CD4-positive, CD25-positive, alpha-beta regulatory T cell (primary cell): Measurements from ENCODE around the gene NEURL1B. TPM values are rescaled to one million over a fixed set of nuclear protein-coding genes. Genes with fewer than 3 reads are reported as not detected.

Experiments
- ATAC-seq, 2 donors: fragments of 150-1000 bp; cut with Tn5 transposase; one replicate each; pipeline ENCODE4 v1.10.0; 2021; ENCODE audit warnings: low read depth in 2 of 2, moderate number of reproducible peaks in 2 of 2, moderate library complexity in 1 of 2
- DNase-seq, 3 donors: peaks; one replicate each; pipeline versions ENCODE4 v3.0.0 to v3.0.0-alpha.2; 2012 to 2022; ENCODE audit warnings: mixed read lengths in 1 of 3
- H3K27ac ChIP-seq: one replicate; pipeline ENCODE4 v1.7.0; 2013; ENCODE audit warnings: mild to moderate bottlenecking, low read length; ENCODE audit not compliant: insufficient read depth, poor library complexity, severe bottlenecking
- H3K27me3 ChIP-seq: one replicate; pipeline ENCODE4 v1.7.0; 2013; ENCODE audit warnings: low read length; ENCODE audit not compliant: control insufficient read depth, insufficient read depth
- H3K36me3 ChIP-seq: one replicate; pipeline ENCODE4 v1.7.0; 2013; ENCODE audit warnings: mild to moderate bottlenecking, low read length, moderate library complexity; ENCODE audit not compliant: control insufficient read depth, insufficient read depth
- H3K4me1 ChIP-seq: 2 replicates; pipeline ENCODE4 v1.7.0; 2013; ENCODE audit warnings: mild to moderate bottlenecking, low read length; ENCODE audit not compliant: insufficient read depth, control insufficient read depth, poor library complexity, severe bottlenecking
- H3K4me3 ChIP-seq: one replicate; pipeline ENCODE4 v1.7.0; 2013; ENCODE audit warnings: low read depth, mild to moderate bottlenecking, low read length, moderate library complexity
- H3K9me3 ChIP-seq, 2 experiments: 1 replicate in 1 of 2; 2 replicates in 1 of 2; pipeline ENCODE4 v1.7.0; 2013; ENCODE audit warnings: low read length in 2 of 2, mild to moderate bottlenecking in 1 of 2, moderate library complexity in 1 of 2; ENCODE audit not compliant: control insufficient read depth in 2 of 2
- H3K27ac Mint-ChIP-seq, 3 donors: one replicate each; pipeline ENCODE4 v1.8.0; 2020 to 2022; ENCODE audit warnings: mild to moderate bottlenecking in 3 of 3, mixed read lengths in 3 of 3, moderate library complexity in 2 of 3
- H3K27me3 Mint-ChIP-seq: one replicate; pipeline ENCODE4 v1.8.0; 2022; ENCODE audit warnings: mild to moderate bottlenecking, mixed read lengths
- H3K36me3 Mint-ChIP-seq: one replicate; pipeline ENCODE4 v1.8.0; 2020; ENCODE audit warnings: mixed read lengths
- H3K4me1 Mint-ChIP-seq, 4 donors: one replicate each; pipeline ENCODE4 v1.8.0; 2020 to 2022; ENCODE audit warnings: mixed read lengths in 4 of 4, mild to moderate bottlenecking in 1 of 4
- H3K4me3 Mint-ChIP-seq, 4 donors: one replicate each; pipeline ENCODE4 v1.8.0; 2020 to 2022; ENCODE audit warnings: mild to moderate bottlenecking in 4 of 4, mixed read lengths in 4 of 4, moderate library complexity in 3 of 4
- H3K9me3 Mint-ChIP-seq, 7 donors: one replicate each; pipeline ENCODE4 v1.8.0; 2020 to 2022; ENCODE audit warnings: mixed read lengths in 7 of 7, mild to moderate bottlenecking in 3 of 7, moderate library complexity in 2 of 7
- polyA plus RNA-seq, 4 donors: library from polyadenylated mRNA; unstranded; fragments of 300-500 nt; fragmentation: Illumina TruSeq; gene quantifications; one replicate each; pipeline ENCODE4 v1.2.3, GENCODE V29; 2021
- total RNA-seq: library from RNA; stranded (reverse); gene quantifications from one replicate; pipeline ENCODE4 v1.2.3, GENCODE V29; 2022

NEURL1B gene
- total and polyA plus RNA-seq, 5 donors from 2014 or later = 0.22 TPM; not detected in 4

GRCh38 chr5:172660974-172661373 lies 19.9 kb downstream of the NEURL1B start:
- no peak for ATAC-seq
- no peaks in the 10 kb centered on the region for H3K36me3 Mint-ChIP-seq

GRCh38 chr5:172661526-172661925 lies 20.5 kb downstream of the NEURL1B start:
- ATAC-seq (no peak), DNase-seq (no peak)

More at GRCh38 chr5:172660974-172661373, 19.9 kb downstream of the NEURL1B start:
- no peak overlapping the region for H3K27ac Mint-ChIP-seq
- DNase-seq = no peak
- Histone ChIP-seq H3K4me3 (no peak overlapping the region), H3K27ac (no peak overlapping the region), H3K9me3 (peaks cover 0 to 5% of the 10 kb centered on the region in 2 experiments), H3K4me1 (no peaks in the 10 kb centered on the region), H3K36me3 (no peaks in the 10 kb centered on the region), H3K27me3 (no peaks in the 10 kb centered on the region)
- H3K4me3 Mint-ChIP-seq = no peak overlapping the region
- no peaks in the 10 kb centered on the region for H3K4me1 Mint-ChIP-seq
- peaks cover 0 to 11% (median 1%) of the 10 kb centered on the region in 7 donors for H3K9me3 Mint-ChIP-seq
- peaks cover 1% of the 10 kb centered on the region for H3K27me3 Mint-ChIP-seq

GRCh38 chr5:172662596-172662995 lies 21.5 kb downstream of the NEURL1B start:
- Histone ChIP-seq H3K36me3 (no peaks in the 10 kb centered on the region), H3K27me3 (no peaks in the 10 kb centered on the region), H3K4me1 (no peaks in the 10 kb centered on the region), H3K9me3 (no peaks in the 10 kb centered on the region), H3K4me3 (no peak overlapping the region), H3K27ac (no peak overlapping the region)
- Mint-ChIP-seq H3K36me3 (no peaks in the 10 kb centered on the region), H3K27ac (no peak overlapping the region), H3K27me3 (peaks cover 6% of the 10 kb centered on the region), H3K4me1 (no peaks in the 10 kb centered on the region), H3K9me3 (peaks cover 0 to 1% (median 0%) of the 10 kb centered on the region in 7 donors), H3K4me3 (no peak overlapping the region)
- DNase-seq (no peak), ATAC-seq (no peak)

More at GRCh38 chr5:172661526-172661925, 20.5 kb downstream of the NEURL1B start:
- H3K36me3 ChIP-seq = no peaks in the 10 kb centered on the region
- H3K27me3 Mint-ChIP-seq = peaks cover 6% of the 10 kb centered on the region
- H3K4me3 ChIP-seq = no peak overlapping the region
- H3K4me3 Mint-ChIP-seq = no peak overlapping the region
- no peaks in the 10 kb centered on the region for H3K36me3 Mint-ChIP-seq
- H3K27ac ChIP-seq = no peak overlapping the region
- H3K4me1 Mint-ChIP-seq = no peaks in the 10 kb centered on the region
- H3K27me3 ChIP-seq = no peaks in the 10 kb centered on the region
- H3K9me3 ChIP-seq = peaks cover 0 to 4% of the 10 kb centered on the region in 2 experiments
- peaks cover 0 to 7% (median 0%) of the 10 kb centered on the region in 7 donors for H3K9me3 Mint-ChIP-seq
- no peaks in the 10 kb centered on the region for H3K4me1 ChIP-seq
- H3K27ac Mint-ChIP-seq = no peak overlapping the region

- H3K4me1 ChIP-seq = no peaks in the 10 kb centered on the region
- no peak for ATAC-seq
- H3K27ac ChIP-seq = no peak overlapping the region
- Mint-ChIP-seq H3K9me3 (no peaks in the 10 kb centered on the region), H3K36me3 (no peaks in the 10 kb centered on the region), H3K4me1 (no peaks in the 10 kb centered on the region), H3K4me3 (no peak overlapping the region), H3K27ac (no peak overlapping the region), H3K27me3 (peaks cover 6% of the 10 kb centered on the region)
- DNase-seq = no peak
- H3K9me3 ChIP-seq = no peaks in the 10 kb centered on the region
- no peaks in the 10 kb centered on the region for H3K27me3 ChIP-seq
- H3K36me3 ChIP-seq = no peaks in the 10 kb centered on the region
- H3K4me3 ChIP-seq = no peak overlapping the region
These were observed 23.0 kb downstream of the NEURL1B start for GRCh38 chr5:172664018-172664417.

GRCh38 chr5:172664681-172665541 lies 23.8 kb downstream of the NEURL1B start:
- no peak for ATAC-seq
- Histone ChIP-seq H3K36me3 (no peaks in the 10 kb centered on the region), H3K27ac (no peak overlapping the region), H3K9me3 (no peaks in the 10 kb centered on the region), H3K4me3 (no peak overlapping the region), H3K27me3 (no peaks in the 10 kb centered on the region), H3K4me1 (no peaks in the 10 kb centered on the region)
- Mint-ChIP-seq H3K27ac (no peak overlapping the region), H3K4me3 (no peak overlapping the region), H3K4me1 (no peaks in the 10 kb centered on the region), H3K9me3 (no peaks in the 10 kb centered on the region), H3K27me3 (peaks cover 6% of the 10 kb centered on the region), H3K36me3 (no peaks in the 10 kb centered on the region)
- no peak for DNase-seq

- peaks cover 0 to 1% (median 0%) of the 10 kb centered on the region in 7 donors for H3K9me3 Mint-ChIP-seq
- no peak overlapping the region for H3K27ac ChIP-seq
- no peak overlapping the region for H3K4me3 ChIP-seq
- no peaks in the 10 kb centered on the region for H3K4me1 ChIP-seq
- H3K27me3 Mint-ChIP-seq = peaks cover 6% of the 10 kb centered on the region
- DNase-seq (no peak), ATAC-seq (no peak)
- H3K9me3 ChIP-seq = no peaks in the 10 kb centered on the region
- no peaks in the 10 kb centered on the region for H3K36me3 Mint-ChIP-seq
- no peaks in the 10 kb centered on the region for H3K4me1 Mint-ChIP-seq
- H3K36me3 ChIP-seq = no peaks in the 10 kb centered on the region
- no peaks in the 10 kb centered on the region for H3K27me3 ChIP-seq
- H3K4me3 Mint-ChIP-seq = no peak overlapping the region
- no peak overlapping the region for H3K27ac Mint-ChIP-seq
These were observed 25.2 kb downstream of the NEURL1B start for GRCh38 chr5:172666251-172666650.

- no peak overlapping the region for H3K27ac ChIP-seq
- H3K36me3 ChIP-seq = no peaks in the 10 kb centered on the region
- H3K4me3 ChIP-seq = no peak overlapping the region
- Mint-ChIP-seq H3K36me3 (no peaks in the 10 kb centered on the region), H3K27ac (no peak overlapping the region), H3K9me3 (peaks cover 0 to 1% (median 0%) of the 10 kb centered on the region in 7 donors), H3K27me3 (peaks cover 13% of the 10 kb centered on the region), H3K4me3 (no peak overlapping the region), H3K4me1 (no peaks in the 10 kb centered on the region)
- DNase-seq (no peak), ATAC-seq (no peak)
- H3K9me3 ChIP-seq = no peaks in the 10 kb centered on the region
- H3K4me1 ChIP-seq = no peaks in the 10 kb centered on the region
- no peaks in the 10 kb centered on the region for H3K27me3 ChIP-seq
These were observed 26.9 kb downstream of the NEURL1B start for GRCh38 chr5:172667786-172668593.
